T-helper 22 cell (primary cell): ENCODE measurements around the gene ARID1B.
"Not testable (repeated sequence)": the region's sequence is repeated elsewhere in the genome, so short reads cannot be mapped to it uniquely, and the experiment has no call there.

ENCODE experiments used
- DNase-seq: peaks from one replicate; pipeline ENCODE4 v3.0.0-alpha.2; 2020; ENCODE audit warnings: low read depth

The ARID1B gene

DNA sequence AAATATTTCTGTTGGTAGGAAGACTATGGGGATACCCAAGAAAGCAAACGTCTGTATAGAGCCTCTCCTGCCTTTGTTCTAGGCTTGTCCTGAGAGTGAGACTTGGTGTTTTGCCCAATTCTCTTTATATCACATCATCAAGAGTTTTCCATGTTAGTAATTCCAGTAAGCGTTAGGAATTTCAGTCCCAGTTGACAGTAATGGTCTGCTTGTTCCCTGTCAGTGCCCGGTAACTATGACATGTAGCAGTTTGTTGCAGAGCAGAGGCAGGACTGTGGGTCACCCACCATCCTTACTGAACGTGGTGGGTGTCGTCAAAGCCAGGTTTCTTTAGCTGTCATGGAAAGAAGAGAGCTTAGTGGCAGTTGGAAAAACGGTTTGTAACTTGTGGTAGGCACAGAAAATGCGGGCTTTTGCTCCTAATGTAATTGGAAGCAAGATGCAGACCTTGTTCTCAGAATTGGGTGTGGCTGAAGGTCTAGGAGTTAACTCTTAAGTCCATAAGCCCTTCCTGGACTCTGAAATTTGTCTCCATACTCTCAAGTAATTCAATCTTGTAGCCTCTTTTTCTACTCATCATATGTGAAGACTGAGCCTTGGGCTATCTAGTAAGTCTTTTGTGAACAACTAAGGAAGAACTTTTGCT lies 357.3 kb downstream of the ARID1B start:
- no peak for DNase-seq

DNA sequence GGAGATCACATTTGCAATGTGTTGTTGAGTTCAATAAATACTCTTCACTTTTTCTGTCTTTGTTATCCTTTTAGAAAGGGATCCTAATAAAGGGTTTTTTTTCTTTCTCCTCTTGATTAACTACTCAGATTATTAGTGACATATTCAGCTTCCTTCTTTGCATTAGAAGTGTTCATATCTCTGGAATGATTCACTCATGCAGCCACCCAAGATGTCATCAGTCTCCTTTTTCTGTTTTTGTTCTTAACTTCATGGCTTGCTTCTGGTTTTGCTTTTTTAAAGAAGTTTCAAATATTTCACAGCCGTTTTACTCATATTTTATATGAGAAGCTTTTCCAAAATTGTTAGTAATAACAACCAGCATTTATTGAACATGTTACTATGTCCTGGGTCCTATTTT lies 358.5 kb downstream of the ARID1B start:
- no peak for DNase-seq

DNA sequence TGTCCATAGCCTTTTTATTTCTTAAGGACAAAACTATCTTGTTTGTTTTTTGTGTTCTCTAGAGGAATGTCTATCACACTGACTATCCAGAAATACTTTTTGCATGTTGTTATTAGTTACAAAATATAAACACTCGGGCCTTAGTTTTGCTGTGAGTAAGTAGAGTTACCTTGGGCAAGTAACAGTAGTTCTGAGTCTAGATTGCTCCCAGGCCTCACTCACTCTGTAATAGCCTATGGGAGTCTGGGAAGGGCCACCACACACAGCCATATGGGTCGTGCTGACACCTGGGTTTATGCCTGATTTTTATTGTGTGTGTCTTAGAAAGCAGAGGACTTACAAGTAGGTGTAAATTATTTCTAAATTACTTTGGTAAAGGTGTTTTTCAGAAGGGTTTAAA lies 360.3 kb downstream of the ARID1B start:
- DNase-seq: no peak

DNA sequence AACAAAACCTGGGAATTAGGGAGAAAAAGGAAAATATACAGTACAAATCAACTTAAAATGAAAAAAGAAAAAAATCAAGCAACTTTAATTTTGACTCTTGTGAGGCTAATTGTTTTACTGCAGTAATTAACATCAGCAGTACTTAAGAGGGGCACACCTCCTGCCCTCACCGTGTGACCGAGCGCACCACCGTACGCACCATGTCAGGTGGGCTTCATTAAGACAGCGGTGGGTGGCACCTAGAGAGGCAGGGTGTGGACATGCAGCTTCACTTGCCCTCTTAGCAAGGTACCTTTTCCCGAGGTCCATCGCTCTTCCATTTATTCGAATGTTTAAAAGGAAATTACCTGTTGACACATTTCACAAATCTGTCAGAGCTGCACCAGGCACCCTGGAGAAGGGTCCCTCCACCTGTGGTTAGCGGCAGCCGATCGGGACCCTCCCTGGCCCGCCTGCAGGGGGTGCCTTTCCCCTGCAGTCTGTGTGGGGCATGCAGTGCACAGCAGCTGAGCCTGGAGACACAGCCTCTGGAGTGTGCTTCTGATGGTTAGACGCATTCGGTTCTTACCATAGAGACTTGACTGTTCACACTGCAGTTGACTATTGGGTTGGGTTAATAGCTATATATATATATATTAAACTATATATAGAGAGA lies 362.0 kb downstream of the ARID1B start:
- no peak for DNase-seq

DNA sequence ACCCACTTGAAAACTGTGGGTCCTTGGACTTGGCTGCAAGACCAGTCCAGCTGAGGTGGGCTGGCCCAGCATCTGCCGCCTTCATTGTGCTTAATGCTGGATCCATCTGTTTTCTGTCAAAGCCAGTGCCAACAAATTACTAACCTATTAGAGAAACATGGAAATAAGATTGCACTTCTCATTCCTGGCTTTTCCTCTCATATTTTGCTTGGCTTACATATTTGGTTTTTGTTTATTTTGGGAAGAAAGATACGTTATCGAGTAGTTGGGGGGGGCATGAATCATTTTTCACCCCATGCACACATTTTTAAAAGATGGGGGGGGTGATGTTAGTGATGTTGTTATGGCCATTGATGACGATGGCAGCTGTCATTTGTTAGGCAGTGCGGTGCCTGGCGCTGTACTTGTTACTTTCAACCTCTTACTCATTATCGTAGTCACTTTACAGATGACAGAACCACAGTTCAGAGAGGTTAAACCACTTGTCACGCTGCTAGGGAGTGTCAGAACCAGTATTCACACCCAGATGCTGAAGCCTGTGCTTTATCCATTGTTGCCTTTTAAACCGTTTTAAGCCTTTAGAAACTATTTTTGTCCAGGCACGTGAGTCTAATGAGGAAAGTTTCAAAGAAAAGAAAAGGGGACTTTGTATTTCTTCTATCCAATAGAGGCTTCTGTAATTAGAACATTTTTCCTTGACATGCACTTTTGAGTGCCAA lies 366.2 kb downstream of the ARID1B start:
- no peak for DNase-seq

DNA sequence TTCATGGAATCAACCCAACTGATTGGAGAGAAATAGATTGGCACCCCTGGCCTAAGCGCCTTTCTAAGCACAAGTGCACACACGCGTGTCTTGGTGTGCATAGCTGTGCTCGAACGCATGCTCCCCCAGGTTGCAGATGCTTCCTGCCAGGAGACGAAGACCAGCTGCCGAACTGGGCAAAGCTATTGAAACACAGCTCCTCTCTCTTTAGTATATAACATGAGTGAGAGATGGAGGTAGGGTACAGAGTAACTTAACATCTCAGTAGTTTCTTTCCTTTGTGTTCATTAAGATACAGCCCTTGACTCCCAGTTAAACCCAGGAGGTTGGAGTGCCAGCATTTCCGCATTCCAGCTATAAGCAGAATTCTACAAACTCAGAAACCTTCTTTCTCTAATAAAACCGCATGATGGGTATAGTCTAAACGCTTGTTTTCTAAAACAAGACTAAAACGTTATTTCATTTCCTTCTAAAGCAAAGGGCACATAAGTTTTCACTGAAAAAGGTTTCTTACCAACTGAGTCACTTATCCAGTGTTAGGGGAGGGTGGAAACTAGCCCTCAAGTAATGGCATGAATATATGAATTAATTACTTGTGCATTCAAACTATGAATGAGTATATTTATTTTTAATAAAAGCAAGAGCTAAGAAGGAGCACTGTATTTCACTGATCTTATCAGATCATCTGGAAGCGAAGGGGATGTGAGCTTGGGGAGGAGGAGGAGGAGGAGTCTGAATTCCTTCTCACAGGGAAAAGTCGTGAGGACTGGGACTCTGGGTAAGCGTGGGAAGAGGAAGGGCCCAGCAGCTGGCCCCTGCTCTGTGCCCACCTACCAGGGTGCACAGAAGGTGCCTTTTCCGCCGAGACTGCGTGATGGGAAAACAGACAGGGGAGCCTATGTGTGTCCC lies 367.0 kb downstream of the ARID1B start:
- DNase-seq: no peak

DNA sequence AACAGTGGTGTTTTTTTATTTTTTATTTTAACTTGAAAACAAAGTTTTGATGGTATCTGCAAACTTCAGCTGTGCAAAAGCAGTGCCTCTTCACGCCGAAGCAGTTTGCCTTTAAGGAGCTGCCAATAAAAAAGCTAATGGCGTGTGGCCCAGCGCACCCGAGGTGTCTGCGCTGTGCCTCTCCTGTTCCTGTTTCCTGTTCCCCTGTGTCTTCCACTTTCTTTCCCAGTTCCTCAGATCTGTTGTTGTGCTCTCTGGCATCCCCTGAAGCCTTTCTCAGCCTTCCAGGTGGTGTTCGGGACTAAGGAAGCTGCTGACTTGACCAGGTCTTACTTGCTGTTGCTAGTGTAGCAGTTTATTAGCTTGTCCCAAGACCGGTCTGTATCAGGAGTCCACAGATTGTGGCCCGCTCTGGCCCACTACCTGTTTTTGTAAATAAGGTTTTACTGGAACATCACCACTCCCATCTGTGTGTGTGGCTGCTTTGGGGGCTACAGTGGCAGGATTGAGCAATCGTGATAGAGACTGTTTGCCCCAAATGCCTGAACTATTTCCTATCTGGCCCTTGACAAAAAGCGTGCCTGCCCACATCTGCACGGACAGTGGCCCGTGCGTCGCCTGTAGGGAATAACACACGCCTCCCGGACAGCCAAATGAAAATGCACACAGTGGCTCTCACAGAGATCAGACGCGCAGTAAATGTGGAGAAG lies 367.8 kb downstream of the ARID1B start:
- no peak for DNase-seq

DNA sequence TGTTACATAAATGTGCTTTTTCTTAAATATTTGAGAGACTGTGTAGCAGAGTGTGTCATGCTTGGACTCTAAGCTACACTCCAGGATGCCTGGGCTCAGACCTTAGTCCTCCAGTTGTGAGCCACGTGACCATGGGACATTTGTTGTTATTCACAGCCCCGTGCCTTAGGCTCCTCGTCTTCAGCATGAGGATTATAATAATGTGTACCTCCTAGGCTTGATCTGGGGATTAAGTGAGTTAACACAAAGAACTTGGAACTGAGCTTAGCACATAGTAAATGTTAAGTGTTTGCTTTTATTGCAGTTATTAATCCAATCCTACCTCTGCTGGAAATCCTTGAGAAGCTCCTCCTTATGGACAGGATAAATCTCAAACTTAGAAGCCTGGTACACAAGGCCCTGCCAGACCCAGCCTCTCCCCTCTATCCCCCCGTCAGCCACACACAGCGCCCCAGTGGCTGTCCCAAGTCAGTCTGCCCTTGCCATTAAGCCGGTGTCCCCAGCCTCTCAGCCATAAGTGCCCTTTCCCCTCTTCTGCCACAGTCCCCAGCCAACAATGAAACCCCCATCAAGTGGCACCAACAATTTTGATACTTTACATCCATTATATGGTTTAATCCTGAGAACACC lies 368.6 kb downstream of the ARID1B start:
- DNase-seq: no peak

DNA sequence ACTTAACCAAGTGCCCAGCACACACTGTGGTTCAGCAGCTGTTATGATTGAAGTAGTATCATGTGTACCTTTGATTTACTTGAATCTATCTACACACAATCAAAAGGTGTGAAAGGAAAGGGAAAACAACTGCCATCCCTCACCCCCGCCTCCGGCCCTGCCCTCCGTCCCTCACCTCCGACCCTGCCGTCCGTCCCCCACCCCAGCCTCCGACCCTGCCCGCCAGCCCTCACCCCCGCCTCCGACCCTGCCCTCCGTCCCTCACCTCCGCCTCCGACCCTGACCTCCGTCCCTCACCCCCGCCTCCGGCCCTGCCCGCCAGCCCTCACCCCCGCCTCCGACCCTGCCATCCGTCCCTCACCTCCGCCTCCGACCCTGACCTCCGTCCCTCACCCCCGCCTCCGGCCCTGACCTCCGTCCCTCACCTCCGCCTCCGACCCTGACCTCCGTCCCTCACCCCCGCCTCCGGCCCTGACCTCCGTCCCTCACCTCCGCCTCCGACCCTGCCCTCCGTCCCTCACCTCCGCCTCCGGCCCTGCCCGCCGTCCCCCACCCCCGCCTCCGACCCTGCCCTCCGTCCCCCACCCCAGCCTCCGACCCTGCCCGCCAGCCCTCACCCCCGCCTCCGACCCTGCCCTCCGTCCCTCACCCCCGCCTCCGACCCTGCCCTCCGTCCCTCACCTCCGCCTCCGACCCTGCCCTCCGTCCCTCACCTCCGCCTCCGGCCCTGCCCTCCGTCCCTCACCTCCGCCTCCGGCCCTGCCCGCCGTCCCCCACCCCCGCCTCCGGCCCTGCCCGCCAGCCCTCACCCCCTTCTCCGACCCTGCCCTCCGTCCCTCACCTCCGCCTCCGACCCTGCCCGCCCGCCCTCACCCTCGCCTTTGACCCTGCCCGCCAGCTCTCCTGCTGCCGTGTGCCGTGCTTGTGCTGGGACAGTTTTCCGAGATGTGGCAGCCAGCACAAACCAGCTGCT lies 370.2 kb downstream of the ARID1B start:
- not testable (repeated sequence) for DNase-seq

DNA sequence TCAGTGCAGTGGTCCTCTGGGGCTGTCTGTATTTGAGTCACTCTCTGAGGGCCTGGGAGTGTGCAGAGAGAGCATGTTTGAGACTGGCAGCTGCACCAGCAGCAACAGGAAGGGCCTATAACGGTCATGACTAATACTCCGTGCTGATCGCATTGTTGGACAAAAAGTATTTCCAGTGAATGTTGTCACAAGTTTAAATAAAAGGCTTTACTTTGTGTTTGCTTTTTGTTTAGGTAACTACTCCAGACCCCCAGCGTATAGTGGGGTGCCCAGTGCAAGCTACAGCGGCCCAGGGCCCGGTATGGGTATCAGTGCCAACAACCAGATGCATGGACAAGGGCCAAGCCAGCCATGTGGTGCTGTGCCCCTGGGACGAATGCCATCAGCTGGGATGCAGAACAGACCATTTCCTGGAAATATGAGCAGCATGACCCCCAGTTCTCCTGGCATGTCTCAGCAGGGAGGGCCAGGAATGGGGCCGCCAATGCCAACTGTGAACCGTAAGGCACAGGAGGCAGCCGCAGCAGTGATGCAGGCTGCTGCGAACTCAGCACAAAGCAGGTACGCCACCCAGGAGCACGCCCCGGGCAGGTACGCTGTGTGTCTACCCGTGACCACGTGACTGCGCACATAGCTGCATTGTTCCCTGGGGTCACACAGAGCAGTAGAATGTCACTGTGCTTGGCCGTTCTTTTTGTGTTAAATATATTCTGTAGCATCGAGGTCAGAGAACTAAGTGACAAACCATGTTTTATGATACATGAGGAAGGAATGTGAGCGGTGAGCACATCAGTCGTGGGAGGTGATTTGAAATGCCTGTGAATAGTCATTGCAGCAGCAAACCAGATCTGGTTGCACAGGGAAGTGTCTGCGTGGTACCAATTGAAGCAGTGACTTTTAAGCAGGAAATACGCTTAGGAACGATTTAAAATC lies 371.5 kb downstream of the ARID1B start:
- DNase-seq: no peak

DNA sequence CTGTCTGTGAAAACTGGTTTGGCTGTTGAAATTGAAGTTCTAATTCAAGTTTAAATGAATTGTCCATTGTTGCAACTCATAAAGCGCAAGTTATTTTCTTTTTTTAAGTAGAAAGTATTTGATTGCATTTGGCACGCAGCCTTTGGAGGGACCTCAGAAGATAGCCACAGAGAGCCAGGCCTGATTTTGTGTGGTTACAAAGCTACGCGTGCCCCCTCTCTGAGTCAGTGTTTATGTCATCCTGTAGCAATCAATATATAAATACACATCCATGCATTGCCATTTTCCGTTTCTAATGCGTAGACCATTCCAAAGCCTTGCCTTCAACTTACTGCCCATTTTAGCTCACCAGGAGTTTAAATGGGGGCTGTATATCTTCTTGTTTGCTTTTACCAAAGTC lies 372.9 kb downstream of the ARID1B start:
- DNase-seq: no peak

DNA sequence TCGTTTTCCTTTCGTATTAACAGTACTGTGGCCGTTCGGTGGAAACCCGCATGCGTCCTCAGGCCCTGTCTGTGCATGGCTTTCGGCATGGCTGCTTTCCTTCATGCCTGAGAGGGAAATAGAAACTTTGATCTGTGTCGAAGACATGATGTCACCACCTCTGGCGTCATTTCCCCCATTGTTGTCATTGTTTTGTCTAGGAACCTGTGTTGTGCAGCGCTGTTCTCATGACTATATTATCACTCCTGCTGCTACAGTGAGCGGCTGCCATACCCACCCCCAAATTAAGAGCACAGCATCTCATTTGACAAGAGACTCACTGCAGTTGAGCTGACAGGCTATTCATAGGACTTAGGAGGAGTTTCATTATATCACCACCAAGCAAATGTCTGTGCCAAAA lies 373.9 kb downstream of the ARID1B start:
- no peak for DNase-seq

DNA sequence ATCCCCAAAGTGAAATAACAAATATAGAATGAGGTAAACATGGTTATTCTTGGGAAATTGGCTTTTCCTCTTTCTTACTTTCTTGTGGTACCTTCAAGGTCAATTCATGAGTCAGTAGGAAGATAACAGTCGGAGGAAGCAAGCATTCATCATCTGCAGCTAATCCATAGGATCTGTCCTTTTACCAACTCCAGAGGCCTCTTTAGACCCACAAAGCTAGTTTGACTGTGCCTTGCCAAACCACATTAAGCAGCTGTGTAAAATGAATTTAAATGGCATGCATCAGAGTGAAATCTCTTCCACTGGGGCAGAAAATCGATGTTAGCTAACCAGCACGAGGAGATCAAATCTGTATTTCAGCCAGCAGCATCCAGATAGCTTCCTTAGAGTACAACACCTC lies 374.8 kb downstream of the ARID1B start:
- no peak for DNase-seq

DNA sequence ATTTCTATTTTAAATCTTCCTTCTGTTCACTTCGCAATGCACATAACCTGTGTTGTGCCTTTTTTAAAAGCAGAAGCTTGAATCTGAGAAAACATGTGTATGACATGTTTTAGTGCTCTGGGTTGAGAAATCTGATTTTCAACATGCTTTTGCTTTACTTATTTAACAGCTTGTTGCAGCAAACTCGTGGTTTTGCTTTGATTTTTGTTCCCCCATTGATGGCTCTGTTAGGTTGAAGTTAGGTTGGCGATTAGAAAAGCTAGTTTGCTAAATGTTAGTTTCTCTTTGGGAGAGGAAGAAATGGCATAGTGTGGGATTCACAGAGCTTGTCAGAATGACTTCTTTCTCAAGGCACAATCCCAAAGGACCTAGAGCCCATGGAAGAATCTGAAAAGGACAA lies 375.4 kb downstream of the ARID1B start:
- no peak for DNase-seq

DNA sequence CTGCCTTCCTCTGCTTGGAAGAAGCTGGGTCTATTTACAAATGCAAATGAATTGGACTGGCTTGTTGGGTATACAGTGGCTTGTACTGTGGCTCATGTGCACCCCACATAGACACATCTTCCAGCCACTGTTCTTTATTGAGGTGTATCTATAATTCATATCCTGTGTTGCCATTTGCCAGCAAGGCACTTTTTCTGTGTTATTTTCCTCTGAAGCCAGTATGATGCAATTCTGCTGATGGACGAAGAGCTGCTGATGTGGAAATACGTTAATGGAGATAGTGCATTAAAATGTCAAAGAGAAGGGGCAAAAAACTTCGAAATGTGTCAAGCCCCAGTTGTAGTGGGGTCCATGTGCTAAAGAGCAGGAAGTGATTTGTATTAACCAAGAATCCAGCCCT lies 378.6 kb downstream of the ARID1B start:
- DNase-seq: no peak

DNA sequence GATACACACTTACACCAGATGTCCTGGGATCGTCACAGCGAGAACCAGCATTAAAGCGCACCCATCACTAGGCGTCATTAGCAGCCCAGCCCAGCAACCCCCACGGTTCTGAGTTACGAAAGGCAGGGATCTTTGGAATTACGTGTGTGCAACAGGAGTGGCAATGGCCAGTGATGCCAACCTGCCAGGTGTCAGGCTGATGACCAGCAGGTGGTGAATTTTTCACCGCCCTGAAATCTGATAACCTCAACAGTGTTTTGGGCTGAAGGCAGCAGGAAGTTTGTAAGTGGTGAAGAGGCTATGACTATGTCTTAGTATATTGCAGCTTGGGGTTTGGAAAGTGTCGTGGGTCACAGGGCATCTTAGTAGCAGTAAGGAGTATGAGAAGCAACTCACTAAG lies 380.1 kb downstream of the ARID1B start:
- no peak for DNase-seq

DNA sequence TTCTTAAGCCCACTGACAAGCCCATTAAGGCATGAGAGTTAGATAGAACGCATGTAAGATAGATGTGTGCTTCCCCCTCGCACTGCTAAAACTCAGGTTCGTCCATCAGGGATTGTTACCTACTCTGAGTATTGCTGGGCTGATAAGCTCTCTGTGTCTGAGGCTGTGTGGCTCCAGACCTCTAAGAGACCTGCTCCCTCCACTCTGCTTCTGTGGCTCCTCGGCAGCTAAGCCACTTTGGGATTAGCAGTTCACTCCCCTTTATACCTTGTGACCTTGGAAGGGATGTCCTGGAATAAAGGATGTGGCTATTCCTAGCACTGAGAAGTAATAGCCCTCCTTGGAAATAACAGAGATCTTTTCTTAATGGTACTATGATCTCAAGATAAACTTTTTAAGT lies 381.3 kb downstream of the ARID1B start:
- no peak for DNase-seq

DNA sequence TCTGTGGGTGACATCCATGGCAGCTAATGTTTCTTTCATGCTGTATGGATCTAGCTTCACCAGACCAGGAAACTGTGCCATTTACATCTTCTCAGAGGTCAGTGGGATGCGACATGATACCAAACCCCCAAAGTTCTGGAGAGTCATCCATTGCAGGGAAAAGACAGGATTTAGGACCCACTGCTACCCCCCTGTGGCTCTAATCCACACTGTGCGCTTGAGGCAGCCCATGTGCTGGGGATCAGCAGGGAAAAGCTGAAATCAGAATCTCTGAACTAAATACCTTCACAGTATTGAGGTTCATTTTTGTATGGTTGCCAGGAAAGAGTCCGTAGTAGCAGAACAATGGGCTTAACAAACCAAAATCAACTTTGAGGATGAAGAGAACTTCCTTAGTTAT lies 381.7 kb downstream of the ARID1B start:
- DNase-seq: no peak

DNA sequence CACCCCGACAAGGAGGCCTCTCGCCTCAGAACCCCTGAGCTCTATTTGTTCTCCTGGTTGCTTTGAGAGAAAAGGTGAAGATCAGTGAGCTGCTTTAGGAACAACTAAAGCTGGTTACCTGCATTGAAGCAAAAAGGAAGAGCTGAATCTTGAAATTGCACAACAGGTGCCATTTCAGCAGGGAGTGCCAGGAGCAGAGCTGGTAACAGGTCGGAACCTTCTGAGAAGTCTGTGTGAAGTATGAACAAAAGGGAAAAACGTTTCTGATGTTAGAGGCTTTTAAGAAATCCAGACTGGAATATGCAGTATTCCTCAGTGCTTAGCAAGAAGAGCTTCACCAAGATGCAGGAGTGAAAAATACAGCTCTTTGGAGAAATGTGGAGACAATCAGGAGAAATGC lies 382.2 kb downstream of the ARID1B start:
- no peak for DNase-seq
